GM18520 (cell line): ENCODE results near the gene AHCYL2.
"Not testable (repeated sequence)": the region's sequence is repeated elsewhere in the genome, so short reads cannot be mapped to it uniquely, and the experiment has no call there.

ENCODE experiments used
- ATAC-seq: cut with Tn5 transposase; IDR thresholded peaks from one replicate; pipeline ENCODE4 v1.9.1; 2021; ENCODE audit not compliant: unreplicated experiment

AHCYL2 gene

GRCh38 chr7:129240119-129240820, 15.4 kb downstream of the AHCYL2 start:
- no peak for ATAC-seq

GRCh38 chr7:129244220-129244619, 19.4 kb downstream of the AHCYL2 start:
- no peak for ATAC-seq

GRCh38 chr7:129245533-129245932, 20.7 kb downstream of the AHCYL2 start:
- ATAC-seq = no peak

GRCh38 chr7:129247087-129247486, 22.3 kb downstream of the AHCYL2 start:
- no peak for ATAC-seq

GRCh38 chr7:129252128-129252527, 27.3 kb downstream of the AHCYL2 start:
- ATAC-seq = no peak

GRCh38 chr7:129252603-129253002, 27.8 kb downstream of the AHCYL2 start:
- not testable (repeated sequence) for ATAC-seq

GRCh38 chr7:129255800-129256199, 31.0 kb downstream of the AHCYL2 start:
- no peak for ATAC-seq

GRCh38 chr7:129256221-129256620, 31.4 kb downstream of the AHCYL2 start:
- no peak for ATAC-seq

GRCh38 chr7:129257168-129257567, 32.3 kb downstream of the AHCYL2 start:
- no peak for ATAC-seq

GRCh38 chr7:129258649-129259389, 34.0 kb downstream of the AHCYL2 start:
- no peak for ATAC-seq

- ATAC-seq = no peak
Measured at GRCh38 chr7:129262324-129262723, 37.5 kb downstream of the AHCYL2 start.

- no peak for ATAC-seq
Measured at GRCh38 chr7:129263168-129263567, 38.3 kb downstream of the AHCYL2 start.

- ATAC-seq = no peak
Measured at GRCh38 chr7:129264534-129264933, 39.7 kb downstream of the AHCYL2 start.

GRCh38 chr7:129265328-129265727, 40.5 kb downstream of the AHCYL2 start:
- ATAC-seq = no peak

- no peak for ATAC-seq
Measured at GRCh38 chr7:129266181-129266580, 41.4 kb downstream of the AHCYL2 start.

- no peak for ATAC-seq
Measured at GRCh38 chr7:129270077-129270476, 45.2 kb downstream of the AHCYL2 start.

GRCh38 chr7:129271500-129272355, 46.9 kb downstream of the AHCYL2 start:
- ATAC-seq = no peak

GRCh38 chr7:129273936-129274335, 49.1 kb downstream of the AHCYL2 start:
- ATAC-seq = no peak

GRCh38 chr7:129277629-129278028, 52.8 kb downstream of the AHCYL2 start:
- no peak for ATAC-seq

GRCh38 chr7:129278688-129279087, 53.9 kb downstream of the AHCYL2 start:
- ATAC-seq = no peak

- no peak for ATAC-seq
Measured at GRCh38 chr7:129279757-129280156, 54.9 kb downstream of the AHCYL2 start.

GRCh38 chr7:129281163-129281562, 56.3 kb downstream of the AHCYL2 start:
- no peak for ATAC-seq
